GM15510 (cell line): ENCODE measurements around the gene RALGPS1.

Experiments used
- POLR2A ChIP-seq: IDR thresholded peaks from 3 replicates; pipeline ENCODE4 v1.6.1; 2011; ENCODE audit warnings: borderline replicate concordance; ENCODE audit not compliant: insufficient read length; ENCODE audit errors: extremely low read depth

Gene RALGPS1

DNA sequence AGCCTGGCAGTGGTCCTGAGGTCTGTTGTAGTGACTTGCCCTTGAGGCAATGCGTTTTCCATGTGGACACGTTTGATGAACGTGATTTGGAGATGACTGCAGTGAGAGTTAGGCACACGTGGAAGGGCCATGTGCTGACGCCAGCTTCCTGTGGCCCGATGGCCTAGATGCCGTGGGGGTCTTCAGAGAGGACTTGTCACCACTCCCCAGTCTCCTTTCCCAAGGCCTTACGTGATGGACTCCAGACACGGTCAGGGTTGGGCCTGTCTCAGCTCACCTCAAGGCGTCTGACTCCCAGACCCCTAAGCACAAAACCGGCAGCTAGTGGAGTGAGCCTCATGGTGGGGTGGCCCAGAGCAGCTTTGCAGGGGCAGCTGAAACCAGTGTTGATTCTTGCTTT lies 115.0 kb downstream of the RALGPS1 start:
- no peak for TF ChIP-seq POLR2A

- no peak for TF ChIP-seq POLR2A
These were observed 116.5 kb downstream of the RALGPS1 start for GRCh38 chr9:127030814-127031740.

DNA sequence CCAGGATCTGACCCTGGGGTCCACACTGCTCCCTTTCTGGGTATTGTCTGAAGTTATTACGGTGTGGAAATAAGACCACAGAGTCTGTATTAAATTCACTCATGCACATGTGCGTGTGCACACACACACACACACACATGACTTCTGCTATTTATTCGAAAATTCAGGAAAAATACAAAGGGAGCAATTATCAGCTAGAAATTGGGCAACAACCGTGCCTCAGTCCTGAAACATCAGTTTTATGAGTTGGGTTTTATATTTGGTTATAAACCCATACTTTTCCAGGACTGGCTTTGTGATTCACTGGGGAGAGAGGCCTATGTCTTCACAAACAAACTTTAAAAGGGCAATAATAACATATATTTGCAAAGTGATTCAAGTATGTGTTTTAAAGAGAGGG lies 117.7 kb downstream of the RALGPS1 start:
- no peak for TF ChIP-seq POLR2A

GRCh38 chr9:127033061-127033460 lies 118.5 kb downstream of the RALGPS1 start:
- TF ChIP-seq POLR2A, result no peak

DNA sequence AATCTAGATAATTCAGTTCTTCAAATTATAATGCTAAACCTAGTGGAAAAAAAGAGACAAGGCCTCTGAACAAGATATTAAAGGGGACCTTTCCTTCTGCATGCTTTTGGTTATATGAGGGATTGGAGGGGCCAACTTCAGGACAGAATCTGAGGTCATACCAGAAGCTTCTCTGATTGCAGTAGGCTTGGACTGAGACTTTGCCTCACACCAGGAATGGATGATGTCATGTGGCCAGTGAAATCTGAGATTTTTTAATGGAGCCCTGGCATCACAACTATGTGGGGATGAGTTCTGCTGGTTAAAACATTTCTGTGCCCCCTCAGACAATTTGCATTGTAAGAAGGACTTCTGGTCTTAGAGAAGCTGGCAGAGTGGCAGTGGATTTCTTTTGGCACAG lies 119.2 kb downstream of the RALGPS1 start:
- no peak for TF ChIP-seq POLR2A

- TF ChIP-seq POLR2A, result no peak
These were observed 120.1 kb downstream of the RALGPS1 start for GRCh38 chr9:127034691-127035090.

- TF ChIP-seq POLR2A, result no peak
These were observed 120.8 kb downstream of the RALGPS1 start for GRCh38 chr9:127035423-127035822.

DNA sequence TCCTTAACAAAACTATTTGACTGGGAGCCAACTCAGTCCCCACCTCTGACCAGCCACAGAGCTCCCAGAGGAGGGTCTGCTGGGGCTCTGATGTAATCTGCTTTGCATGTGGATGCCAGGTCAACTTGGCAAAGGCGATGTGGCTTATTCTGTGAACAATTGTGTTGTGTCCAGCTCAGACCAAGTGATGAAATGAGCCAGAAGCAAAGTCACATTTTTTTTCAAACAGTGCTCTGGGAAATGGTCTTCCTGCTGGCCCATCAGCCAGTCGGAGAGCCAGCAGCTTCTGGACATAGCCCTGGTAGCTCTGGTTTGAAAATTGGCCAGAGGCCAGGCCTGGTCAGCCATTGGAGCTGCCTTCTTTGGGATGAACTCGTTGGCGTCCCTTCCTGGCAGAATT lies 121.4 kb downstream of the RALGPS1 start:
- TF ChIP-seq POLR2A, result no peak

DNA sequence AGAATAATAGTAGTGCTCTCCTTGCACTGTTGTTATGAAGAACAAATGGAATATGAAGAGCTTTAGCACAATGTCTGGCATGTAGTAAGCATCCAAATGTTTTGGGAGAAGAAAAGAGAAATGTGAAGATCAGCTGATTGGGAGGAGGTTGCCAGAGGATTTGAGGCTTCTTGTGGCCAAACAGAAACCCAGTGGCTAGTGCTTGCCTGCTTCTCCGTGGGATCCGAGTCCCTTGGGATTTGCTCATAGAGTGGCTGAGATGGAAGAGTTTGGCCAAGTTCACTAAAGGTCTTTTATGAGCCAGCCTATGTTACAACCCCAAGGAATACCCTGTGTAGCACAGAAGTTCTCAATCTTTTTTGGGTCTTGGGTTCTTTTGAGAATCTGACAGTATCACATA lies 121.9 kb downstream of the RALGPS1 start:
- no peak for TF ChIP-seq POLR2A

DNA sequence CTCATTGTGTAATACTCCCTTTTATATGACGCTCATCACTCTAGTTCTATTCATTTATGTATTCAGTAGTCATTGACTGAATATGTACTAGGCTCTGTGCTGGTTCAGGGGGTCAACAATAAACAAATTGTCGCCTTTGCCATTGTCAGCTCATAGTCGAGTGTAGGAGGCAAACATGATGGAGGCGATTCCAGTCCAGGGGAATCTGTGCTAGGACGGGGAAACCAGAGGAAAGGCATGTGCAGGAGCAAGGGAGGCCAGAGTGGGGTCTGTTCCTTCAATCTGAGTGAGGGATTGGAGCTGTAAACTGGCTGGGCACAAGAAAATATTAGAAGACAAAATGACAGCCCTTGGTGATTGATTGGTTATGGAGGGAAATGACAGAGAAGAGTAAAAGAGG lies 123.9 kb downstream of the RALGPS1 start:
- TF ChIP-seq POLR2A, result no peak

GRCh38 chr9:127039492-127039891 lies 124.9 kb downstream of the RALGPS1 start:
- TF ChIP-seq POLR2A, result no peak

GRCh38 chr9:127045148-127045547 lies 130.6 kb downstream of the RALGPS1 start:
- TF ChIP-seq POLR2A, result no peak

GRCh38 chr9:127047971-127048370 lies 133.4 kb downstream of the RALGPS1 start:
- TF ChIP-seq POLR2A, result no peak

GRCh38 chr9:127049044-127049443 lies 134.5 kb downstream of the RALGPS1 start:
- no peak for TF ChIP-seq POLR2A

DNA sequence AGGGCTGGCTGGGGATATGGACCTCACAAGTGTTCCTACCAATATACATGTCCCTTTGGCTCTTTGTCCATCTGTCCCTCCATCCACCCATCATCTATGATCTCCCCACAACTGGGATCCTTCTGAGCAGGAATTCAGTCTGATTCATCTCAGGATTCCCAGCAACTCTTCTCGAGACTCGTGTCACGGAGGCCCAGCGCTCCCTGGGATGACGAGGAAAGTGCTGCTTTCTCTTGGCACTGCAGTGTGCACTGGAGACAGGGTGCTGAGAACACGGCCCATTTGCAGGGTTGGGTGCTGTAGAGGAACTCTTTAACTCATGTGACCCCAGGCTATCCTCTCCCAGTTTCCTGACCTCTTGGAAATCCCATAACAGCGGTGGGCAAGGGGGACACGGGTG lies 135.0 kb downstream of the RALGPS1 start:
- no peak for TF ChIP-seq POLR2A

DNA sequence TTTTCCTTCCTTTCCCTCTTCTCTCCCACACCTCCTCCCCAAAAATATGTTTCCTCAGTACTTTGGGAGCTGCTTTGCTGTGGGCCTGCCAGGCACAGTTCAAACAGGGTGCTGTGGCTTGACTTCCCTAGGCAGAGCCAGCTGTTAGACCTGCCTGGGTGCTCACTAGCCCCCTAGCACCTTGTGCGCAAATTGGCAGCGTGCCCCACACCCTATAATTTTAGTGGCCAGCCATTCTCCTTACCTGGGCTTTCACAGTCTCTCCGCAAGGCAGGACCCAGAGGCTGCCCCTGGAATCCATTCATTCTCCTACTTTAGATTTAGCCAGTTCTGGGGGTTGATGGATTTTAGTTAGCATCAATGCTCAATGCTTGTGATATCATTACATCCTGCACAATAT lies 135.6 kb downstream of the RALGPS1 start:
- no peak for TF ChIP-seq POLR2A
